NCI-H345 treated with DMSO at 0.1 percent for 48 hours (cell line): ENCODE data around the gene TFR2.

Source experiments
- DNase-seq: peaks from one replicate; lab custom pipeline; 2025; ENCODE audit not compliant: unreplicated experiment; lab: John Stamatoyannopoulos, UW

TFR2 gene

DNA sequence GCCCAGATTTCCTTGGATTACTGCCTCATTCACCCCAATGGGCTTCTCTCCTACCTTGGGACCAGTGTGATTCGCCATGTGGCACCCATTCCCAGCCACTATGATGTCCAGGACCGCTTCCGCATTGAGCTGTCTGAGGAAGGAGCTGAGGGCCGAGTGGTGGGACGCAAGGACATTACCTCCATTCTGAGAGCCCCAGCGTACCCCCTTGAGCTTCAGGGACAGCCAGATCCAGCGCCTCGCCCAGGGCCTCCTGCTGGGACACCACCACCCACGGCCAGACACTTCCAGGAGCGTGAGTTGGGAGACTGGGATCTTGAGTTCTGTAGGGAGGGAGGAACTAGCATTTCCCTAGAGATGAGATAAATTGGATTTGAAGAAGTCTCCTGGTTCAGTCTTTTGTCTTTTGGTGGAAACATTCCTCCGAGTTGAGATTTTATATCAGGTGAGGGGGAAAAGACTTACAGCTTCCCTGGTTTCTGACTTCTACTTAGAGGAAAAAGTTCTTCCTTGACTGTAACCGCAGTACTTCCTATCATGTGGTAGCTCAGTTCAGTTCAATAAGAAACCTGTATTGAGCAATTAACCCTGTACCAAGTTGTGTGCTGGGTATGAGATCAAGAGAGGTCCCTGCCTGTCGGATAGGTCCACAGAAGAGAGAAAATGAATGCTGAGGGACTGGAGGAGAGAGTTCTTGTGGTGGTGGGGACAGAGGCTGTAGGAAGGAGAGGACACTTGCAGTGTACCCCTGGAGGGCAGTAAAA lies 27.8 kb downstream of the TFR2 start:
- no peak for DNase-seq

DNA sequence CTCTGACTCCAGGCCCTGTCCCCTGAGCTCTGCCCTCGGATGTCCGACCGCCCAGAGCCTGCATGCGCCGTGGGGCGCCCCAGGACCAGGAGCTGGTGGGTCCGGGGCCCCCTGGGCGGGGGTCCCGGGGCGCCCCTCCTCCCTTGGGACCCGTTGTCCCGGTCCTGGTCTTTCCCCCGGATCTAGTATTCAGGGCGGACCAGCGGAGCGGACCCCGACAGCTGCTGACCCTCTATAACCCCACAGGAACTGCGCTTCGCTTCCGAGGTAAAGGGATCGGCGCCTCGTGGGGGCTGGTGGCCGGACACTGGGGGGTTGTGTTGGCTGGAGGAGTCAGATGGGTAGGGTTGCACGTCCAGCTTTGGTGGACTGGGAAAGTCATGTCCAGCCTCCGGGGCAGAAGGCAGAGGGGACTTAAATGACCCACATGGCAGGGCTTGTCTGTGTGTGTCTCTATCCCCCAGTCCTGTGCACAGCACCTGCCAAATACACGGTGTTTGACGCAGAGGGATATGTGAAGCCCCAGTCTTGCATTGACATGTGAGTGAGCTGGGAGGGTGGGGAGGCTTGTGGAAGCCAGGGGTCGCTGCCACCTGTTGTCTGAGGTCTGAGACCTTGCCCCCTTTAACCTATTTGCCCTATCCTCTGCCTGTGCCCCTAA lies 28.5 kb downstream of the TFR2 start:
- no peak for DNase-seq

DNA sequence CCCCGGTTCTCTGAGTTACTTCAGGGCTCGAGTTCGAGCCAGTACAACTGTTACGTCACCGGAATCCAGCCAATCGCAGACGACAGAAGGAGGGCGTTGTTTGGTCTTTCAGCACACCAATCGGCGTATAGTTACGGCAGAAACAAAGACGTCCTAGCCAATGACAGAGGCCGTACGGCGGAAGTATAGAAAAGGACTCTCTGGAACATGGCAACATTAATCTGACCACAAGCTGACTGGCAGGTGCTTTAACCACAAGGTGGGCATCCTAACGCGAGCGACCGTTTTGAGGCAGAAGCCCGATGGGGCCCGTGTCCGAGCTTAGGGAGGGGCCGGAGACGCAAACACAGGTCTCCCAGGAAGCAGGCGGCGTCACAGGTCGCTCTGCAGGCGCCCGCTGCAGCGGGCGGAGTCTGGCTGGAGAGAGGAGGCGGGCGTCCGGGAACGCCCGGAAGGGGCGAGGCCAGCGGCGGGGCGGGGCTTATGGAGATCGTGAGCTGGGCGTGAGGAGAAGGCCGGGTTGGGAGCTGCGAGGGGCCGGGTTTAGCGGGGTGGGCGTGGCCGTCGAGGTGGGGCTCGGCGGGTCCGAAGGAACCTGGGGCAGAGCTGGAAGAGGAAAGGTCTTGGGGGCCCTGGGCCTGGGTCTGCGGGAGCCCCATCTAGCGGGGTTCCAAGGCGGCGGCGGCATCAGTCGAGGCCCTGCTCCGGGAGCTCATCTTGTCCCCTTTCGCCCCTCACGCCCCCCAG lies 29.2 kb downstream of the TFR2 start, which contains the start of gene MOSPD3:
Gene MOSPD3, plus strand, starts transcription at position 558 of the 747 bp plus-strand sequence. CDS start 252 bp downstream, outside the sequence.
- peak; percentile 98 for DNase-seq

DNA sequence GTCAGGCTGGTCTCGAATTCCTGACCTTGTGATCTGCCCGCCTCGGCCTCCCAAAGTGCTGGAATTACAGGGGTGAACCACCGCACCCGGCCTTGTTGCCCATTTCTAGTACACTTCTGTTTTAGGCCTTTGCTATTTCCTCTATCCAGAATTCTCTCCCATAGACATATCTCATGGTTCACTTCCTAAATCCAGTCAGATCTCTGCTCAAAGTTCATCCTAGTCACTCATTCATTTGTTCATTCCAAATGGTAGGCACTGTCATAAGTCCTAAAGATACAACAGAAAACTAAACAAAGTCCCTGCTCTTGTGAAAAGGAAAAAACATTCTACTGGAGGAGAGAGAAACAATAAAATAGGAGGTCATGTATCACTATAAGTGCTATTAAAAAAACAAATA lies 31.4 kb downstream of the TFR2 start:
- DNase-seq: no peak

DNA sequence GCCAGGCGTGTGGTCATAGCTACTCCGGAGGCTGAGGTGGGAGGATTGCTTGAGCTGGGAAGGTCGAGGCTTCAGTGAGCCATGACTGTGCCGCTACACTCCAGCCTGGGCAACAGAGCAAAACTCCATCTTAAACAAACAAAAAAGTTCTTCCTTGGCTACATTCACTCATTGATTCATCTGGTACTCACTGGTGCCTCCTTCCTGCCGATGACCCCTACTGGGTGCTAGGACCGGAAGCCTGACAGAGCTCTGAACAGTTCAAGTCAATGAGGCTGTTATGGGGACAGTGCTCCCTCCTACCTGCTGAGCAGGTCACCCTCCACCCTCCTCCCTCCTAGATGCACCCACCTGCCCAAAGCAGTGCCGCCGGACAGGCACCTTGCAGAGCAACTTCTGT lies 34.2 kb downstream of the TFR2 start:
- no peak for DNase-seq

DNA sequence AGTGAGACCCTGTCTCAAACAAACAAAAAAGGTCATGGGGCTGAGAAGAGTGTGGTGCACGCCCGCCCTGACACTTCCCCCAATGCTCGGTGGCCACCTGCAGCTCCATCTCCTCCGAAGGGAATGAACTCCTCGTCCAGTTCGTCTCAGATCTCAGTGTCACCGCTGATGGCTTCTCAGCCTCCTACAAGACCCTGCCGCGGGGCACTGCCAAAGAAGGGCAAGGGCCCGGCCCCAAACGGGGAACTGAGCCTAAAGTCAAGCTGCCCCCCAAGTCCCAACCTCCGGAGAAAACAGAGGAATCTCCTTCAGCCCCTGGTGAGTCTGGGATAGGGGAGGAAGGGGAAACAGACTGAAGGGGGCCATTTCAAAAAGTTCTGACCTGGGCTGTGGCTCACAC lies 35.0 kb downstream of the TFR2 start:
- DNase-seq: no peak

DNA sequence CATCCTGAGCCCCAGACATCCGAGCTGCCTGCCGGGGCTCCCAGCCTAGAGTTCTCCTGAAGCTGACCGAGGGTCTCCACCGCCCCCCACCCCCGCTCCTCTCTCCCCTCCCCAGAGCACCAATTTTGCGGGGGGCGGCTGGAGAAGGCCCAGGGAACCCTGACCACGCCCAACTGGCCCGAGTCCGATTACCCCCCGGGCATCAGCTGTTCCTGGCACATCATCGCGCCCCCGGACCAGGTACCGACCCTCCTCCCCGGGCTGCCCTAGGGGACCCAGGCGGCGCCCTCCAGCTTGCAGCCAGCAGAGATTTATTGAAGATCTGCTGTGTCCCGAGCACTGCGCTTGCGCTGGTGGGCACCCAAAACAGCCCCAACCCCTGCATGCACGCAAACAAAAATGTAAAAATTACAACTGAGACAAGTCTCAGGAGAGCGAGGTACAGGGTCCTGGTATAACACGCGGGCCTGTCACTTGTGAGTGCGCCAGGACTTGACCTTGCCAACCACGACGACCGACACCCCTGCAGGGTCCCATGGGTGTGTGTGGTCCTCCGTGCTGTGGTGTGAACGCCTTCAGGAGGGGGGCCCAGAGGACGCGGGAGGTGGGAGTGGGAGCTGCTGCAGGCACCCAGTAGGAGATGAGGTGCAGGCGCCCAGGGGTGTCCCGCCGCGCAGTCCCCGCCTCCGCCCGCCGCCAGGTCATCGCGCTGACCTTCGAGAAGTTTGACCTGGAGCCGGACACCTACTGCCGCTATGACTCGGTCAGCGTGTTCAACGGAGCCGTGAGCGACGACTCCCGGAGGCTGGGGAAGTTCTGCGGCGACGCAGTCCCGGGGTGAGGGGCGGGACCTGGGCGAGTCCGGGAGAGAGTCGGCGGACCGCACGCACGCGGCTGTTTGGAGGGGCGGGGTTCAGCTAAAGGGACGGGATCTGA lies 36.1 kb downstream of the TFR2 start:
- no peak for DNase-seq

DNA sequence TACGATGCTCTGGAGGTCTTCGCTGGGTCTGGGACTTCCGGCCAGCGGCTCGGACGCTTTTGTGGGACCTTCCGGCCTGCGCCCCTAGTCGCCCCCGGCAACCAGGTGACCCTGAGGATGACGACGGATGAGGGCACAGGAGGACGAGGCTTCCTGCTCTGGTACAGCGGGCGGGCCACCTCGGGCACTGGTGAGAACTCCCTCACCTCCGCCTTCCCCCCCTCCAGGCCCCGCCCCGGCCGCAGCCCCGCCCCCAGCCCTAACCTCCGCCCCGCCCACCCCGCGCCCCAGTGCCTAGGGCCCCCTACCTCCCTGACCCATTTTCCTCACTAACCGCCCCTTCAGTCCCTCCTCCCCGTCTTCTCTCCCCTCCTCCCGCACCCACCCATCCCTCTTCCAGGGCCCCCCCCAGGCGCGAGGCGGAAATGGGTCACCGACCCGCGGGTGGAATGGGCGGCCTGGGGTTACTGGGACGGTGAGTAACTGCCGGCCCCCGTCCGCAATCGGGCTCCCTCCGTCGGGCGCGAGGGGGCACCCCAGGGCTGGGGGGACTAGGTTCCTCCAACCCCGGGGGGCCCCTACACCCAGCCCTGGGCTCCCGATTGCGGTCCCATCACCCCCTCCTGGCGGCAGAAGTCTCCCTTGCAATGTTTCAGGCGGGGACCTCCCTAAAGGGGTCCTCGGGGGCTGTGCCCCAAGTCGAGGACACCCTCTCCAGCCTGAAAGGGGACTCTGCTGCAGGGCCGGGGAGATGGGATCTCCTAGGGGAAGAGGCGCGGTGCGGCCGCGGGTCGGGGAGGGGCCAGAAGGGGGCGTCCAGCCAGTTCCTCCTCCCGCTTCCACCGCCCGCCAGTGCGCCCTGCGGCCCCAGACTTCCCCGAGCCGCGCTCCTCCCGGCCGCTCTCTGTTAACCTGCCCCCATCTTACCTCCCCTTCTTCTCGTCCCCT lies 37.0 kb downstream of the TFR2 start:
- DNase-seq: peak; percentile 36

DNA sequence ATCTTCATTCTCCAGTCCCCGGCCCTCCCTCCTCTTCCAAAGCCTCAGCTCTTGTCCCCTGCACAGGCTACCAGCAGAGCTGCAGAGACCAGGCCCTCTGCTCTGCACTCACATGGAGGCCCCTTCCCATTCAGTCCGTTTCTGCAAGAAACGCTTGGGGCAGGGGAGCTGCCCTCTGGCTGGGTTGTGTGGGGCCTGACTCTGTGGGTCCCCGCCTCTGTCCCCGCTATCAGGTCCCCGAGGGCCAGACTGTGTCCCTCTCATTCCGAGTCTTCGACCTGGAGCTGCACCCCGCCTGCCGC lies 37.7 kb downstream of the TFR2 start:
- DNase-seq: no peak

DNA sequence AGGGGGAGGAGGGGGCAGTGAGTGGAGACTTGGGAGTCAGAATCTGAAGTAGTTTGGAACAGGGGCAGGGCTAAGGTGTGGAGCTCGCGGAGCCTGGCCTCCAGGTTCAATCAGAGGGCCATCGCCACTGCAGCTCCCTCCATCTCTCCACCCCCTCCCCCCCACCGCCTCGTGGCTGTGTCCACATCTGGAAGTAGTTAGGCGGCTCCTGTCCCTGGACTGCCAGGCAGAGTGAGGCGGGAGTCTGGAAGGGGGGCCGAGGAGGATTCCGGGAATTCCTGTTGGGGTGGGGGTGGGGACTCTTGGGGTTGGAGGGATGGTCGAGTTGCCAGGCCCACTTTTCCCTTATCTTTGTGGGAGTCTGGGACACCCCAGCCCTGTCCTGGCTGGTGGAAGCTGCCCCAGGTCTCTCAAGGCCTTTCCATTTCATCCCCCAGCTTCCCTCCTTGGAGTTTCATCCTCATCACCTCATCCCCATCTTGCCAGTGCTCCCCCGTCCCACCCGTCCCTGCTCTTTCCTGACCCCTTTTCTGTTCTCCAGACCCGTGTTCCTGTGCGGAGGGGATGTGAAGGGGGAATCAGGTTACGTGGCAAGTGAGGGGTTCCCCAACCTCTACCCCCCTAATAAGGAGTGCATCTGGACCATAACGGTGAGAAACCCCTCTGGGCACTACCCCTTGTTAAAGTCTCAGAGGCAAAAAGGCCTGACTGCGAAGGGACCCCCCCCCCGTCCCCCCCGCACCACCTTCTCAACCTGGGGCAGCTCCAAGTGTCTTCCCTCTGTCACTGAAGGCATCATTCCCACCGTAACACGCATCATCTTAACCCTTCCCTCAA lies 38.2 kb downstream of the TFR2 start:
- DNase-seq: no peak

DNA sequence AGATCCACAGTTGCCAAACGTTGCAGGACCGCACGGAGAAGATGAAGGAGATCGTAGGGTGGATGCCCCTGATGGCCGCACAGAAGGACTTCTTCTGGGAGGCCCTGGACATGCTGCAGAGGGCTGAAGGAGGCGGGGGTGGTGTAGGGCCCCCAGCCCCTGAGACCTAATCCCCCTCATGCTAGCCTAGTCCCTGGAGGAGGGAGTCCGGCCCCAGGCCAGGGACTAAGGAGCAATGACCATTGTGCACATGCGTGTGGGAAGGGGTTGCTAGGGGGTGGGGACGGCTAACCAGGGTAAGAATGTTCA lies 40.7 kb downstream of the TFR2 start:
- DNase-seq: no peak

DNA sequence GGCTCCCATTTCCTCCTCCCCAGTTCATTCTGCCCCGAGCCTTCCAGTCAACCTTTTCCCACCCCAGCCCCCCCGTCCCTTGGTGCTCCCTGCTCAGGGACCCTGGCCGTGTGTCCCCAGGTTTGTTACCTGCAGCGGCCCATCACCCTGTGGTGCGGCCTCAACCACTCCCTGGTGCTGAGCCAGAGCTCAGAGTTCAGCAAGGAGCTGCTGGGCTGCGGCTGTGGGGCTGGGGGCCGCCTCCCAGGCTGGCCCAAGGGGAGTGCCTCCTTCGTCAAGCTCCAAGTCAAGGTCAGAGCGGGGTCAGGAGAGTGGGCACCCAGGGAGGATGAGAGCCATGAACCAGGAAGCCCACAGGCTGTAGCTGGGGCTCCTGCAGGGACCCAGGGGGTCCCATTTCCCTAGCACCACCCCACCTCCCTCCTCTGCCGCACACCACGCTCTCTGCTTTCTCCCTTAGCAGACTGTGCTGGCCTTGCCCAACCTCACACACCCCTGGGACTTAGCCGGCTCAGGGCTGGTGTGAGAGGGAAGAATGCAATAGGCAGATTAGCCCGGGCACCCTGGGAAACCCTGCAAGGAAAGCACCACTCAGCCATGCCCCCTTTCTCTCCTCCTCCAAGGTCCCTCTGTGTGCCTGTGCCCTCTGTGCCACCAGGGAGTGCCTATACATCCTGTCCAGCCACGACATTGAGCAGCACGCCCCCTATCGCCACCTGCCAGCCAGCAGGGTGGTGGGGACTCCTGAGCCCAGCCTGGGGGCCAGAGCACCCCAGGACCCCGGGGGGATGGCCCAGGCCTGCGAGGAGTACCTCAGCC lies 41.2 kb downstream of the TFR2 start:
- no peak for DNase-seq

DNA sequence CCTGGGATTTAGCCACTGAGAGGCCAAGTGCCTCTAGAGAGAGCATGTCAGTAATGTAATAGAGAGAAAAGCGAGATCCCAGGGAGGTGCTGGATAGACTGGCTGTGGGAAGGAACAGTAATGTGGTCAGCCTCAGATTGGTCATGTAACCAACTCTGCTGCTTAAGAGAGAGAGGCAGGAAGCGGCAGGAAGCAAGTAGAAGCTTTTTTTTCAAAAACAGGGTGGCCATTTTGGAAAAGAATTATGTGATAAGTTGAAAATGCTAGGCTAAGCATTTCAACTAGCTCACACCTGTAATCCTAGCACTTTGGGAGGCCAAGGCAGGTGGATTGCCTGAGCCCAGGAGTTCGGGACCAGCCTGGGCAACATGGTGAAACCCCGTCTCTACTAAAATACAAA lies 42.9 kb downstream of the TFR2 start:
- no peak for DNase-seq

DNA sequence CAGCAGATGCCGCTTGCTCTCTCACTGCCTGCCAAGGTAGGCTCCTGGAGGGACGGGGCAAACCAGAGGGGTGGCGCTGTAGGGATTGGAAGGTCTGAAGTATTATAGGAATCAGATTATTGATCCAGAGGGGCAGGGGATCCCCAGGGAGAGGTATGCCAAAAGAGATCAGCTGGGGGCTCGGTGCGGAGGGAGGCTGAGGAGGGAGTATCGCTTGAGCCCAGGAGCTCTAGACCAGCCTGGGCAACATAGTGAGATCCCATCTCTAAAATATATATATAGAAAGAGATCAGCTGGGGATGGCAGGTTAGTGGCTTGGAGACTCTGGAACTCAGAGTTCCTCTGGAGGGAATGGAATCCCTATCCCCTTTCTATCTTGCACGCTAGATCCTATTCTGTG lies 46.2 kb downstream of the TFR2 start:
- DNase-seq: no peak

DNA sequence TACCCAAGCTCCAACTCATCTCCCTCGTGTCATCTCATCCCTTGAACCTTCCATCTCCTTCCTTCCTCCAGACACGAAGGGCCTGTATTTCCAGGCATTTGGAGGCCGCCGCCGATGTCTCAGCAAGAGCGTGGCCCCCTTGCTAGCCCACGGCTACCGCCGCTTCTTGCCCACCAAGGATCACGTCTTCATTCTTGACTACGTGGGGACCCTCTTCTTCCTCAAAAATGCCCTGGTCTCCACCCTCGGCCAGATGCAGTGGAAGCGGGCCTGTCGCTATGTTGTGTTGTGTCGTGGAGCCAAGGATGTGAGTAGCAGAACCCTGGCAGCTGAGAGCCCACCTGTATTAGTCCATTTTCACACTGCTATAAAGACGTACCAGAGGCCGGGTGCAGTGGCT lies 49.8 kb downstream of the TFR2 start:
- no peak for DNase-seq

DNA sequence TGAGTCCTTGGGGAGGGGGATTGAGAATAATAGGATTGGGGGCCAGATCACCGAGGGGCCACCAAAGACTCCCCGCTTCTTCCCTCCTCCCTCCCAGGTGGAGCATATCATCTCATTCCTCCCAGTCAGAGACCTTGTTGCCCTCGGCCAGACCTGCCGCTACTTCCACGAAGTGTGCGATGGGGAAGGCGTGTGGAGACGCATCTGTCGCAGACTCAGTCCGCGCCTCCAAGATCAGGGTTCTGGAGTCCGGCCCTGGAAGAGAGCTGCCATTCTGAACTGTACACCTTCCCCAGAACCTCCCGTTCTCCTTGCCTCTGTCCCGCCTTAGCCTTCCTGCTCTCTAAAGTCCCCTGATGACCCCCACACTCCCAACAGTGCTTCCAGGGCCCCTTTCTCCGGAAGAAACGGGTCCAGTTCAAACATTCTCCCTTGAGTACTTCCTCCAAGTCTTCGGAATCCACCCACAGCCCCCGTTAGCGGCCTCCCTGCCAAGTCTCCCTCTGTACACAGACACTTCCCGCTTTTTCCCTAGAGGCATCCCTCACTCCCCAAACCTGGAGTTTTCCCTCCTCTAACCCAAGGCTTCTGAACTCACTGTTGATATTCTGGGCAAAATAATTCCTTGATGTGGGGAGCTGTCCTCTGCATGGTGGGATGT lies 51.1 kb downstream of the TFR2 start:
- DNase-seq: no peak

DNA sequence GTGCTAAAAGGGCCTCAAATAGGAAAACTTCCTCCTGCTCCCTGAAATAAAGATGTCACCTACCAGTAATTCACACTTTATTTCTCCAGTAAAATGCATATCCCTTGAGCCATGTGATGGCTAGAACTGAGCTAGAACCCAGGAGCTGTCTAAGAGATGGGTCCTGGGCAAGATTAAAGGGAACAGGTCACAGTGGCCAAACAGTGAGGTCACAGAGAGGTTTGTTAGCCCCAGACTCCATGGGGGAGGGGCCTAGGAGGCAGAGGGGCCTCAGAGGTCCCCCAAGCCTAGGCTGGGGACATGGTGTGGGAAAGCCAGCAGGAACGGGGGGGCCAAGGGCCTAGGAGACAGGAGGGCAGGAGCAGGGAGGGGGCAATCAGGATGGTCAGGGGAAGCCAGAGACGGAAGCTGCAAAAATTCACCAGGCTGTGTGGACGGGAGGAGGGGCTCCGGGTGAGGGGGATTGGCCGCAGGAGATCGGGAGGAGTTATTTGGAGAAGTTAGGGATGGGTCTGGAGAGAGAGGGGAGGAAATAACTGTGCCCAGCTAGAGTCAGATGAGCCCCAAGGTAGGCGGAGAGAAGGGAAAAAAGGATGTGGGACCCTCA lies 51.9 kb downstream of the TFR2 start:
- no peak for DNase-seq

DNA sequence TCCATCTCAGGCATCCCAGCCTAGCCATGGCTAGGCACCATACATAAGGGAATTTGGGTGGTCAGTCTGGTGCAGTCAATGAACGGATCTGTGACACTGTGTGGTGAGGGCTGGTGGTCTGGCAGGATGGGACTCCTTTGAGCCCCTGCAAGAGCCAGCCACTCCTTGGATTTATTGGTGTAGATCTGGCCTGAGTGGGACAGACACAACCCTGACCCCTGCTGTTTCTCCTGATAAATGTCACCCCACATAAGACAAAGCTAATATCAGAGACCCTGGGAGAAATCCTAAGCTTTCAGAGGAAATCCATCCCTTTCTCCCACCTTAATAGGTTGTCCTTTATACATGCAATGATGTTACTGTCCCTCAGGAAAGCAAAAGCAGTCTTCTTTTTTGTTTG lies 52.9 kb downstream of the TFR2 start:
- DNase-seq: no peak
